ENCODE data around the gene CCDC112.

DNA sequence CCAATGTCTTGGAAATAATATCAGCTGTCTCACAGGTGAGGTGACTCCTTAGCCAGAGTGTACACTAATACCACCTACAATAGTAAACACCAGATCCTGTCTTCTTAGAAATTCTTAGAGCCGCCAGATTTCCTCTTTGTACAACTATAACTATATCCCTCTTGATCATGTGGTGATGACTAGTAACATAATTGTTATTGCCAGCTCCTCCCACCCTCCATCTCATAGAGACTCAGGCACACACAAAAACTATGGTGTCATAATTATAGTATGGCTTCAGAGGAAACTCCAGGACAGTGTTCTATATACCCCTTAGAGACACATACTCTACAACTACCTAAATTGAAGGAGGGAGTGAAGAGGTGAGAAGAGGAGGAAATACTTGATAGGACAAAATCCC lies 66.8 kb downstream of the CCDC112 start:
- TF ChIP-seq, protein P1, sequence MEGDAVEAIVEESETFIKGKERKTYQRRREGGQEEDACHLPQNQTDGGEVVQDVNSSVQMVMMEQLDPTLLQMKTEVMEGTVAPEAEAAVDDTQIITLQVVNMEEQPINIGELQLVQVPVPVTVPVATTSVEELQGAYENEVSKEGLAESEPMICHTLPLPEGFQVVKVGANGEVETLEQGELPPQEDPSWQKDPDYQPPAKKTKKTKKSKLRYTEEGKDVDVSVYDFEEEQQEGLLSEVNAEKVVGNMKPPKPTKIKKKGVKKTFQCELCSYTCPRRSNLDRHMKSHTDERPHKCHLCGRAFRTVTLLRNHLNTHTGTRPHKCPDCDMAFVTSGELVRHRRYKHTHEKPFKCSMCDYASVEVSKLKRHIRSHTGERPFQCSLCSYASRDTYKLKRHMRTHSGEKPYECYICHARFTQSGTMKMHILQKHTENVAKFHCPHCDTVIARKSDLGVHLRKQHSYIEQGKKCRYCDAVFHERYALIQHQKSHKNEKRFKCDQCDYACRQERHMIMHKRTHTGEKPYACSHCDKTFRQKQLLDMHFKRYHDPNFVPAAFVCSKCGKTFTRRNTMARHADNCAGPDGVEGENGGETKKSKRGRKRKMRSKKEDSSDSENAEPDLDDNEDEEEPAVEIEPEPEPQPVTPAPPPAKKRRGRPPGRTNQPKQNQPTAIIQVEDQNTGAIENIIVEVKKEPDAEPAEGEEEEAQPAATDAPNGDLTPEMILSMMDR (IDR thresholded peaks at IDR 0.05) = no peak
- no peak for TF ChIP-seq POLR2A (IDR thresholded peaks at IDR 0.05)

All from lower leg skin (tissue), 3 donors.